Activated CD8-positive, alpha-beta memory T cell treated with anti-CD3 and anti-CD28 coated beads for 48 hours (primary cell): ENCODE measurements around the gene UBQLN4.
"Not testable (repeated sequence)": the region's sequence is repeated elsewhere in the genome, so short reads cannot be mapped to it uniquely, and the experiment has no call there.

Experiments
- DNase-seq, 3 experiments: peaks; one replicate each; pipeline ENCODE4 v3.0.0-alpha.2; 2020; ENCODE audit warnings: low read depth in 2 of 3, low spot score in 2 of 3

The UBQLN4 gene

GRCh38 chr1:156081180-156081916, 27.8 kb upstream of the UBQLN4 start:
- DNase-seq = no peak

- DNase-seq = no peak
Measured at GRCh38 chr1:156080863-156081179, 27.2 kb upstream of the UBQLN4 start.

- no peak for DNase-seq
Measured at GRCh38 chr1:156080241-156080862, 26.8 kb upstream of the UBQLN4 start.

GRCh38 chr1:156079762-156080161, 26.2 kb upstream of the UBQLN4 start:
- DNase-seq = no peak

- DNase-seq = no peak
Measured at GRCh38 chr1:156078728-156079127, 25.1 kb upstream of the UBQLN4 start.

- DNase-seq = no peak
Measured at GRCh38 chr1:156077430-156077760, 23.8 kb upstream of the UBQLN4 start.

GRCh38 chr1:156076609-156077429, 23.2 kb upstream of the UBQLN4 start:
- no peak for DNase-seq

- no peak for DNase-seq
Measured at GRCh38 chr1:156075775-156076204, 22.2 kb upstream of the UBQLN4 start.

GRCh38 chr1:156075162-156075561, 21.6 kb upstream of the UBQLN4 start:
- no peak for DNase-seq

GRCh38 chr1:156074661-156075060, 21.1 kb upstream of the UBQLN4 start:
- no peak for DNase-seq

- DNase-seq = no peak
Measured at GRCh38 chr1:156073740-156074139, 20.1 kb upstream of the UBQLN4 start.

GRCh38 chr1:156073110-156073687, 19.6 kb upstream of the UBQLN4 start:
- DNase-seq = no peak

- no peak for DNase-seq
Measured at GRCh38 chr1:156072251-156072650, 18.7 kb upstream of the UBQLN4 start.

- not testable (repeated sequence) for DNase-seq
Measured at GRCh38 chr1:156071332-156071816, 17.8 kb upstream of the UBQLN4 start.

- DNase-seq = no peak
Measured at GRCh38 chr1:156070548-156070947, 16.9 kb upstream of the UBQLN4 start.

GRCh38 chr1:156069490-156070455, 16.2 kb upstream of the UBQLN4 start:
- DNase-seq = no peak

- no peak for DNase-seq
Measured at GRCh38 chr1:156067262-156067661, 13.7 kb upstream of the UBQLN4 start.

GRCh38 chr1:156065871-156066270, 12.3 kb upstream of the UBQLN4 start:
- no peak for DNase-seq

GRCh38 chr1:156065212-156065611, 11.6 kb upstream of the UBQLN4 start:
- DNase-seq = no peak

GRCh38 chr1:156064615-156065014, 11.0 kb upstream of the UBQLN4 start:
- no peak for DNase-seq

- DNase-seq = no peak
Measured at GRCh38 chr1:156063997-156064285, 10.3 kb upstream of the UBQLN4 start.
